SU-DHL-6 (cell line): ENCODE measurements around the gene LRRFIP1.
"Not testable (repeated sequence)": the region's sequence is repeated elsewhere in the genome, so short reads cannot be mapped to it uniquely, and the experiment has no call there.

Experiments used
- H2AFZ ChIP-seq: fragments of 200-600 bp; sonication (generic); 2 replicates; pipeline ENCODE4 v1.6.1; 2014; ENCODE audit warnings: low read depth, mild to moderate bottlenecking, moderate library complexity, mixed read lengths, antibody characterized with exemption, low read length; ENCODE audit not compliant: severe bottlenecking
- H3F3A ChIP-seq: fragments of 200-600 bp; shearing (Covaris generic); 2 replicates; pipeline ENCODE4 v1.6.0; 2016; ENCODE audit warnings: antibody characterized with exemption, mild to moderate bottlenecking; ENCODE audit not compliant: insufficient read depth
- H3K27ac ChIP-seq: fragments of 200-600 bp; sonication (generic); 2 replicates; pipeline ENCODE4 v1.5.1; 2016; ENCODE audit warnings: low read depth, mild to moderate bottlenecking, low read length, moderate library complexity, mixed read lengths
- H3K27me3 ChIP-seq: fragments of 200-600 bp; sonication (generic), shearing (Covaris generic); 2 replicates; pipeline ENCODE4 v1.6.0; 2014; ENCODE audit warnings: mild to moderate bottlenecking, low read length
- H3K36me3 ChIP-seq: fragments of 200-600 bp; sonication (generic); 2 replicates; pipeline ENCODE4 v1.6.1; 2014; ENCODE audit warnings: mild to moderate bottlenecking, low read length, mixed read lengths
- H3K4me2 ChIP-seq: fragments of 300-600, 200-600 bp; shearing (Covaris generic), sonication (generic); 2 replicates; pipeline ENCODE4 v1.6.0; 2014; ENCODE audit warnings: low read length, low read depth, mild to moderate bottlenecking; ENCODE audit not compliant: poor library complexity, severe bottlenecking
- H3K4me3 ChIP-seq: fragments of 200-600 bp; sonication (generic); 2 replicates; pipeline ENCODE4 v1.5.1; 2014; ENCODE audit warnings: antibody characterized with exemption, low read length, mild to moderate bottlenecking, mixed read lengths; ENCODE audit not compliant: insufficient read depth, poor library complexity, severe bottlenecking
- H3K79me2 ChIP-seq: fragments of 200-600 bp; sonication (generic); 2 replicates; pipeline ENCODE4 v1.6.1; 2014; ENCODE audit warnings: mild to moderate bottlenecking, low read length, moderate library complexity; ENCODE audit not compliant: insufficient read depth
- H3K9ac ChIP-seq: fragments of 200-600 bp; sonication (generic); 2 replicates; pipeline ENCODE4 v1.7.0; 2014; ENCODE audit warnings: mild to moderate bottlenecking, low read length
- H3K9me2 ChIP-seq: fragments of 200-600 bp; sonication (generic); replicated peaks from 2 replicates; pipeline ENCODE4 v1.6.1; 2014; ENCODE audit warnings: low read length; ENCODE audit not compliant: insufficient read depth
- H3K9me3 ChIP-seq: fragments of 200-600 bp; sonication (generic); 2 replicates; pipeline ENCODE4 v1.6.1; 2014; ENCODE audit warnings: low read length, mixed read lengths; ENCODE audit not compliant: insufficient read depth
- H4K20me1 ChIP-seq: fragments of 200-600 bp; sonication (generic); 2 replicates; pipeline ENCODE4 v1.6.1; 2014; ENCODE audit warnings: low read depth, mild to moderate bottlenecking, antibody characterized with exemption, low read length, moderate library complexity, mixed read lengths
- EZH2phosphoT487 ChIP-seq: fragments of 200-600 bp; sonication (generic), shearing (Covaris generic); conservative IDR thresholded peaks from 2 replicates; pipeline ENCODE4 v1.6.1; 2018; ENCODE audit warnings: mild to moderate bottlenecking, antibody characterized with exemption, low read length, moderate library complexity, mixed read lengths
- TF ChIP-seq, protein P1 (sequence below): fragments of 200-600 bp; sonication (generic); IDR thresholded peaks from one replicate; pipeline ENCODE4 v1.5.1; 2017; ENCODE audit warnings: antibody characterized with exemption, mild to moderate bottlenecking, low read length, moderate library complexity; ENCODE audit not compliant: insufficient read depth, poor library complexity, severe bottlenecking

Gene LRRFIP1

DNA sequence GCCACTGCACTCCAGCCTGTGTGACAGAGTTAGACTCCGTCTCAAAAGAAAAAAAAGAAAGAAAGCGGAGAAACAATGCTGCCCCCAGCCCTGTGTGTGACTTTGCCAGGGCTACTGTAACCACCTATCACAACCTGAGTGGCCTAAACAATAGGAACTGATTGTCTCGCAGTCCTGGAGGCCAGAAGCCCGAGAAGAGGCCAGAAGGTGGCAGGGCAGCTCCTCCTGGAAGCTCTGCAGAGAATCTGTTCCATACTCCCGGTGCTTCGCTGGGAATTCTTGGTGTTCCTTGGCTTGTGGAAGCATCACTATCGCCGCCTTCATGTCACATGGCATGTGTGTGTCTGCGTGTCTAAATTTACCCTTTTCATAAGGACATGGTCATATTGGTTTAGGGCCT, 22.4 kb upstream of the LRRFIP1 start:
- H3K9ac ChIP-seq: no peak overlapping the region

DNA sequence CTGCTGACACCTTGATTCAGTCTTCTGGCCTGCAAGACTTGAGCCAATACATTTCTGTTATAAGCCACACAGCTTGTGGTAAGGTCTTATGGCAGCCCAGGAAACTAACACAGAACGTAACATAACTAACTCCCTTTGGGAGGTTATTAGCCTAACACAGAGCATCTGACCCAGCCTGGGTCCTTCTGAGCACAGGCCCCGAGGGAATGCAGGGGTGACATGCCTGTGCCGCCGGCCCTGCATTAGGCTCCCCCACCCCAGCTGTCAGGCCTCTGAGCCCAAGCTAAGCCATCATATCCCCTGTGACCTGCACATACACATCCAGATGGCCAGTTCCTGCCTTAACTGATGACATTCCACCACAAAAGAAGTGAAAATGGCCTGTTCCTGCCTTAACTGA, 20.9 kb upstream of the LRRFIP1 start:
- not testable (repeated sequence) for H3K4me2 ChIP-seq, H4K20me1 ChIP-seq, H3K4me3 ChIP-seq, H3K9me2 ChIP-seq, H3F3A ChIP-seq, H3K27ac ChIP-seq, H3K79me2 ChIP-seq, H3K27me3 ChIP-seq, H2AFZ ChIP-seq, H3K9me3 ChIP-seq, H3K9ac ChIP-seq, H3K36me3 ChIP-seq

More for the DNA sequence above, 22.4 kb upstream of the LRRFIP1 start:
- no peaks in the 10 kb centered on the region for H3K9me3 ChIP-seq
- no peaks in the 10 kb centered on the region for H3K79me2 ChIP-seq
- no peaks in the 10 kb centered on the region for H3F3A ChIP-seq
- no peaks in the 10 kb centered on the region for H3K27me3 ChIP-seq
- H3K9me2 ChIP-seq: no peaks in the 10 kb centered on the region
- no peak overlapping the region for H3K4me2 ChIP-seq
- no peaks in the 10 kb centered on the region for H4K20me1 ChIP-seq
- H2AFZ ChIP-seq: no peak overlapping the region
- TF ChIP-seq EZH2phosphoT487: no peak
- TF ChIP-seq, protein P1, sequence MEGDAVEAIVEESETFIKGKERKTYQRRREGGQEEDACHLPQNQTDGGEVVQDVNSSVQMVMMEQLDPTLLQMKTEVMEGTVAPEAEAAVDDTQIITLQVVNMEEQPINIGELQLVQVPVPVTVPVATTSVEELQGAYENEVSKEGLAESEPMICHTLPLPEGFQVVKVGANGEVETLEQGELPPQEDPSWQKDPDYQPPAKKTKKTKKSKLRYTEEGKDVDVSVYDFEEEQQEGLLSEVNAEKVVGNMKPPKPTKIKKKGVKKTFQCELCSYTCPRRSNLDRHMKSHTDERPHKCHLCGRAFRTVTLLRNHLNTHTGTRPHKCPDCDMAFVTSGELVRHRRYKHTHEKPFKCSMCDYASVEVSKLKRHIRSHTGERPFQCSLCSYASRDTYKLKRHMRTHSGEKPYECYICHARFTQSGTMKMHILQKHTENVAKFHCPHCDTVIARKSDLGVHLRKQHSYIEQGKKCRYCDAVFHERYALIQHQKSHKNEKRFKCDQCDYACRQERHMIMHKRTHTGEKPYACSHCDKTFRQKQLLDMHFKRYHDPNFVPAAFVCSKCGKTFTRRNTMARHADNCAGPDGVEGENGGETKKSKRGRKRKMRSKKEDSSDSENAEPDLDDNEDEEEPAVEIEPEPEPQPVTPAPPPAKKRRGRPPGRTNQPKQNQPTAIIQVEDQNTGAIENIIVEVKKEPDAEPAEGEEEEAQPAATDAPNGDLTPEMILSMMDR: no peak
- H3K36me3 ChIP-seq: no peaks in the 10 kb centered on the region
- no peak overlapping the region for H3K27ac ChIP-seq
- H3K4me3 ChIP-seq: no peak overlapping the region

DNA sequence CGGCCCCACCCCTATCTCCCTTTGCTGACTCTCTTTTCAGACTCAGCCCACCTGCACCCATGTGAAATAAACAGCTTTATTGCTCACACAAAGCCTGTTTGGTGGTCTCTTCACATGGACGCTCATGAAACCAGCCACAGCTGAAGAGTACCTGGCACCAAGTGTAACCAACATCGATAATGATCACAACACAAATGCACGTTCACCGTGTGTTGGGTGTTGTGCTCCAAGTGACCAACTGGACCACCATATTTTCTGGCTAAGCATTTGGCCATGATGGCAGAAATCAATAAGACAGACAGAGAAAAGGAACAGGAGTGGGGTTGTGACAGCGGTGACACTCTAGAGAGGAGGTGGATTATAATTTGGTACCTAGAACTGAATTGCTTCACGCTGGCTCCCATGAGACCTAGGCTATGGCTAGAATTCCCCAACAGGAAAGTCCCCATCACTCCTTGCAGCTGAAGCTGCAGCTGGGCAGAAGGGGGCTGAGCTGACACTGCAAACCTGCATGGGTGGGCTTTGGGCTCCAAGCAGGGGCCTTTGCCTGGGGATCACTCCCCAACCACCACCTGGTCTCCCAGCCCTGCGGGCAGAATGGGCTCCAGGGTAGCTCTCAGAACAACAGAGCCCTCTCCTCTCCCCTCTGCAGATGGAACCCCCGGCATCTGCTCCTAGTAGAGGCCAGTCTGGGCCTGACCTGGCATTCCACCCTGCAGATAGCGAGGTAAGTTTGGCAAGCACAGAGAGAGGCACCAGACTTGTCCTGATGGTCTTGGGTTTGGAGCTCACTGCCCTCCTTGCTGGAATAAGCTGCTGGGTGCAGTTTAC, 14.6 kb upstream of the LRRFIP1 start:
- TF ChIP-seq, protein P1: no peak
- no peak for TF ChIP-seq EZH2phosphoT487
- H3K27me3 ChIP-seq: no peaks in the 10 kb centered on the region
- no peaks in the 10 kb centered on the region for H3K9me2 ChIP-seq
- H4K20me1 ChIP-seq: no peaks in the 10 kb centered on the region
- H3K9me3 ChIP-seq: no peaks in the 10 kb centered on the region
- no peak overlapping the region for H3K4me3 ChIP-seq
- no peaks in the 10 kb centered on the region for H3K79me2 ChIP-seq
- no peak overlapping the region for H3K27ac ChIP-seq
- no peak overlapping the region for H3K9ac ChIP-seq
- no peaks in the 10 kb centered on the region for H3F3A ChIP-seq
- H3K36me3 ChIP-seq: no peaks in the 10 kb centered on the region
- H3K4me2 ChIP-seq: no peak overlapping the region
- H2AFZ ChIP-seq: no peak overlapping the region

DNA sequence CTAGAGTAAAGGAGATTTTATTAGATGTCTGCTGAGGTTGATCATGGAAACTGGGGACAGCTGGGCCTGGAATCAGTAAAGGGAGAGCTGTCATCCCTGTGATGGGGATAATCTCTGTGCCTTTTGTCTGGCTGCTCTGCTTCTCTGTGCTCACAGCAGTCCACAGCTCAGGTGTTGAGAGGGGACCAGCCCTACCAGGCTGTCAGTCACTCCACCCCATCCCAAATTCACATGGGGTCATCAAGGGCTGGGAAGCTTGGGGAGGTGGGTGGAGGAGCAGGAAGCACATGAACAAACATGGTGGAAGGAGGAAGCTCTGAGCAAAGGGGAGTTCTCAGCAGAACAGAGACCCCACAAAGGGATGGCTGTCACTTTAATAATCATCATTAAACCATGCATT, 13.7 kb upstream of the LRRFIP1 start:
- Histone ChIP-seq H3K9me3 (no peaks in the 10 kb centered on the region), H3K36me3 (no peaks in the 10 kb centered on the region), H3F3A (no peaks in the 10 kb centered on the region), H3K79me2 (no peaks in the 10 kb centered on the region), H3K9me2 (no peaks in the 10 kb centered on the region), H4K20me1 (no peaks in the 10 kb centered on the region), H3K27me3 (no peaks in the 10 kb centered on the region), H3K4me3 (no peak overlapping the region), H2AFZ (no peak overlapping the region), H3K27ac (no peak overlapping the region), H3K4me2 (no peak overlapping the region), H3K9ac (no peak overlapping the region)
- TF ChIP-seq EZH2phosphoT487: no peak
- TF ChIP-seq, protein P1: no peak
